Endothelial cell of umbilical vein (primary cell): ENCODE measurements around the gene OR2T29. TPM values are rescaled to one million over a fixed set of nuclear protein-coding genes. Genes with fewer than 3 reads are reported as not detected.
"Not testable (repeated sequence)": the region's sequence is repeated elsewhere in the genome, so short reads cannot be mapped to it uniquely, and the experiment has no call there.

Source experiments
- BruUV-seq: library from RNA; stranded (reverse); fragments of 400-500 nt; replicated peaks from 2 replicates; lab custom pipeline; 2021; lab: Mats Ljungman, UMichigan
- CTCF ChIA-PET: fragments of 300-600, 350-600 bp; sonication (Branson Sonifier 250); formaldehyde crosslinking; loops from one replicate; lab custom pipeline; 2021; ENCODE audit warnings: antibody characterized with exemption, inconsistent platforms; lab: Charles Lee
- POLR2A ChIA-PET: fragments of 300-600, 350-600 bp; sonication (Branson Sonifier 250); formaldehyde crosslinking; loops from one replicate; lab custom pipeline; 2021; ENCODE audit warnings: antibody characterized with exemption, inconsistent platforms; lab: Charles Lee
- DNase-seq: peaks from one replicate; pipeline ENCODE4 v3.0.0-alpha.2; 2011; ENCODE audit warnings: low read depth, low spot score
- FAIRE-seq: peaks from 2 replicates; lab custom pipeline; 2011; peaks lifted over from hg19 to GRCh38; lab: Jason Lieb, UNC
- H2AFZ ChIP-seq: 2 replicates; pipeline ENCODE4 v1.6.0; 2012; ENCODE audit warnings: low read depth, low read length, control low read depth, inconsistent platforms
- H3K27ac ChIP-seq: 2 replicates; pipeline ENCODE4 v1.5.1; 2011; ENCODE audit warnings: low read depth, mild to moderate bottlenecking, control low read depth, low read length, moderate library complexity; ENCODE audit not compliant: insufficient read depth
- H3K27me3 ChIP-seq, 2 experiments: 2 replicates each; pipeline versions ENCODE4 v1.6.0 to v1.6.1; 2011; ENCODE audit warnings: low read length in 2 of 2, mixed read lengths in 1 of 2; ENCODE audit not compliant: control insufficient read depth in 2 of 2, insufficient read depth in 2 of 2
- H3K36me3 ChIP-seq, 2 experiments: 2 replicates in 1 of 2; 3 replicates in 1 of 2; pipeline ENCODE4 v1.5.1; 2011; ENCODE audit warnings: low read length in 2 of 2, mild to moderate bottlenecking in 1 of 2, moderate library complexity in 1 of 2; ENCODE audit not compliant: control insufficient read depth in 2 of 2, insufficient read depth in 2 of 2; ENCODE audit errors: extremely low read depth in 1 of 2
- H3K4me1 ChIP-seq: 3 replicates; pipeline ENCODE4 v1.5.1; 2011; ENCODE audit warnings: mild to moderate bottlenecking, low read length; ENCODE audit not compliant: control insufficient read depth, insufficient read depth; ENCODE audit errors: extremely low read depth
- H3K4me2 ChIP-seq: 2 replicates; pipeline ENCODE4 v1.6.1; 2011; ENCODE audit warnings: low read length, control low read depth, mixed read lengths; ENCODE audit not compliant: insufficient read depth
- H3K4me3 ChIP-seq, 3 experiments: fragments of 200-600 bp in 1 of 3; sonication (generic), shearing (Covaris generic) in 1 of 3; replicated peaks in 1 of 3; 2 replicates each; pipeline ENCODE4 v1.5.1; 2011 to 2016; ENCODE audit warnings: control low read depth in 3 of 3, low read length in 3 of 3, mild to moderate bottlenecking in 2 of 3, inconsistent platforms in 1 of 3, low read depth in 1 of 3, moderate library complexity in 1 of 3; ENCODE audit not compliant: insufficient read depth in 1 of 3
- H3K79me2 ChIP-seq: 2 replicates; pipeline ENCODE4 v1.6.0; 2012; ENCODE audit warnings: low read length, inconsistent platforms; ENCODE audit not compliant: control insufficient read depth, insufficient read depth
- H3K9ac ChIP-seq: replicated peaks from 2 replicates; pipeline ENCODE3; 2011; ENCODE audit warnings: low read length, control low read depth; ENCODE audit not compliant: insufficient read depth; ENCODE audit errors: extremely low read depth
- H3K9me1 ChIP-seq: replicated peaks from 3 replicates; pipeline ENCODE4 v1.6.0; 2011; ENCODE audit warnings: mild to moderate bottlenecking, low read length; ENCODE audit not compliant: control insufficient read depth, insufficient read depth; ENCODE audit errors: extremely low read depth
- H3K9me3 ChIP-seq: replicated peaks from 2 replicates; pipeline ENCODE4 v1.5.1; 2012; ENCODE audit warnings: low read length, inconsistent platforms; ENCODE audit not compliant: control insufficient read depth, insufficient read depth
- H4K20me1 ChIP-seq: replicated peaks from 2 replicates; pipeline ENCODE3; 2011; ENCODE audit warnings: mild to moderate bottlenecking, low read length; ENCODE audit not compliant: control insufficient read depth, insufficient read depth; ENCODE audit errors: extremely low read depth
- dilution Hi-C: fragments of 300-500 bp; cut with MboI; formaldehyde crosslinking; loops from one replicate; pipeline ENCODE4 v1.15.0; 2019; ENCODE audit warnings: low sequenced_read_pairs; ENCODE audit not compliant: extremely low pct_ligation_motif_present
- intact Hi-C: fragments of 100-400 bp; cut with micrococcal nuclease; formaldehyde crosslinking; loops from one replicate; pipeline ENCODE4 v1.10.0; 2022
- polyA plus RNA-seq, 4 experiments: library from polyadenylated mRNA; depleted of rRNA in 3 of 4; stranded (reverse) in 3 of 4; unstranded in 1 of 4; fragments of >200 nt; gene quantifications; 2 replicates each; pipeline versions ENCODE4 v1.2.1 to v1.2.3, GENCODE V29; 2011 to 2012; ENCODE audit warnings: missing spikeins in 1 of 4
- total RNA-seq: library from RNA; stranded (reverse); gene quantifications from 2 replicates; pipeline ENCODE4 v1.2.3, GENCODE V29; 2021

OR2T29 gene
- total and polyA plus RNA-seq, 2 donors (not counting 3 experiments of a cell fraction or from before 2014, with no cell fraction given), result not detected

DNA sequence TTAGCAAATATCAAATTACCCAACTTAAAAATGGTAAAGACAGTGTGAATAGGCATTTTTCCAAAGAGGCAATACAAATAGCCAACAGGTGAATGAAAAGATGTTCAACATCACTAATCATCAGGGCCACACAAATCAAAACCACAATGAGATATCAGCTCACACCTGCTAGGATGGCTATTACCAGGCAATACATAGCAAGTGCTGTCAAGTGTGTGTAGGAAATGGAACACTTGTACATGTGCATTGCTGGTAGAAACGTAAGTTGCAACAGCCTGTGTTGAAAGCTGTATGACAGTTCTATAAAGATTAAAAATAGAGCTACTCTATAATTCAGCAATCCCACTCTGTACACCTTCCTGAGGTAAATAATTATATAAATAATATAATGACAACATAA lies 9.5 kb upstream of the OR2T29 start:
- CTCF ChIA-PET, POLR2A ChIA-PET, H3K79me2 ChIP-seq, BruUV-seq, H3K9ac ChIP-seq, H3K27ac ChIP-seq, H3K9me1 ChIP-seq, H3K36me3 ChIP-seq, H4K20me1 ChIP-seq, dilution Hi-C loops, H2AFZ ChIP-seq, H3K9me3 ChIP-seq, DNase-seq, H3K4me1 ChIP-seq, FAIRE-seq, H3K4me2 ChIP-seq, intact Hi-C loops, H3K4me3 ChIP-seq, H3K27me3 ChIP-seq: not testable (repeated sequence)

DNA sequence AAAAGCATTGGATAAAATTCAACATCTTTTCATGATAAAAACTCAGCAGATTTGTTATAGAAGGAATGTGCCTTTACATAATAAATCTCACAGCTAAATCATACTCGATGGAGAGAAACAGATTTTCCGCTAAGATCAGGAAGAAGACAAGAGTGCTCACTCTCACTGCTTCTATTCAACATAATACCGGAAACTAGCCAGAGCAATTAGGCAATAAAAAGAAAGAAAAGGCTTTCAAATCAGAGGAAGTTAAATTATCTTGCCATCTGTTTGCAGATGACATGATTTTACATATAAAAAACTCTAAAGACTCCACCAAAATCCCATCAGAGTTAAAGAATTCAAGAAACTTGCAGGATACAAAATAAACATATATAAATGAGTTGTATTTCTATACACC lies 8.2 kb upstream of the OR2T29 start:
- H3K27me3 ChIP-seq, intact Hi-C loops: not testable (repeated sequence)

DNA sequence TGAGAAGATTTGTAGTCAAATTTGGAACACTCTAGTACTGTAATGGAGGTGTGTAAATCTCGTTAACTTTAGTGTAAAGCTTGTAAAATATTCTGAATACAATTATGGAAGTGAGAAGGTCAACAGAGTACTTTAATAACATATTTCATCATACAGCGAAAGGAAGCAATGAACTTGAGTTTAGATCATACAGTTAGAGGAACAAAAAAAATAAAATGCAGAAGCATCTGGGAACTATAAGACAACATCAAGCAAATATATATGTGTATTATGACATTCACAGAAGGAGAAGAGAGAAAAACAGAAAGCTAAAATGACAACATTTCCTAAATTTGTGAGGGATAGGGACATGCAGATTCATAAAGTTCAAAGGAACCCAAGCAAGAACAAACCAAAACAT lies 6.5 kb upstream of the OR2T29 start:
- POLR2A ChIA-PET, dilution Hi-C loops, H3K4me2 ChIP-seq, BruUV-seq, H3K9me1 ChIP-seq, H4K20me1 ChIP-seq, H3K27ac ChIP-seq, H3K4me3 ChIP-seq, FAIRE-seq, CTCF ChIA-PET, H3K9ac ChIP-seq, H3K4me1 ChIP-seq, H3K9me3 ChIP-seq, H3K79me2 ChIP-seq, DNase-seq, H3K36me3 ChIP-seq, intact Hi-C loops, H3K27me3 ChIP-seq, H2AFZ ChIP-seq: not testable (repeated sequence)

More for the DNA sequence above, 8.2 kb upstream of the OR2T29 start:
- POLR2A ChIA-PET, H3K4me2 ChIP-seq, H3K79me2 ChIP-seq, DNase-seq, CTCF ChIA-PET, H3K9me1 ChIP-seq, H4K20me1 ChIP-seq, H3K27ac ChIP-seq, H2AFZ ChIP-seq, BruUV-seq, FAIRE-seq, H3K9ac ChIP-seq, H3K36me3 ChIP-seq, dilution Hi-C loops, H3K4me3 ChIP-seq, H3K9me3 ChIP-seq, H3K4me1 ChIP-seq: not testable (repeated sequence)

DNA sequence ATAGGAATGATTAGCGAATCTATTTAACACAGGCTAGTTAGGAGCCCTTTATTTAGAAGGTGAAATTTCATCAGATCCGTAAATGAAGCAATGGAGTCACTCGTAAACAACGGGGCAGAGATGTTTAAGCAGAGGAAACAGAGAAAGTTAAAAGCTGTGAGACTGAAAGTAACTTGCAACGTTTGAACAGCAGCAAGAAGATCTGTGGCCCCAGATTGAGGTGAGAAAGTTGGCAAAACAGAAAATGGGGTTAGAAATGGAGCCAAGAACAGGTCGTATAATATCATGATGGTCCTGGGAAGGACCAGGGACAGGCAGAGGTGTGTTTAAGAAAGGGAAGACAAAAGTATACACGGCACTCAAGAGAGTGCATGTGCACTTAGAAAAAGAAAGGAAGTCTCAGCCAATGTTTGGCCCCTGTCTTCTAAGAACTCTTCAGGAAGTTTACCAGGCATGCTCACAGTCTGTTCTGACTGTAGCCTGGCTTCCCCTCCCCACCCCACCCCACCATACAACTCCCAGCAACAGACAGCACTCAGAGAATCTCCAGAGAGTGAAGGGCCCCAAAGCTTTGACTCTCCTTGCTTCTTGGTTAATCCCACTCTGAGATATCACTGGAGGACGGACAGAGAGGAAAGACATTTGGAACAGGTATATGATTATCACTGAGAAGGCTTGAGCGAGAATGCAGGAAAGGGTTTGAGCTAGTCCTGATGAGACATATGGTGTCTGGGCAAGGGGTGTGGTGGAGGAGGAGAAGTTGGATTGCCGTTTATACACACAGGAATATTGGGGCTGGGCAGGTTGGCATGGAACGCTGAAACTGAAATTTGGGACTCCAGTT lies 3.2 kb upstream of the OR2T29 start:
- H3K36me3 ChIP-seq, H3K79me2 ChIP-seq, H3K27ac ChIP-seq, BruUV-seq, intact Hi-C loops, H2AFZ ChIP-seq, H3K27me3 ChIP-seq, H4K20me1 ChIP-seq, DNase-seq, H3K4me2 ChIP-seq, POLR2A ChIA-PET, H3K9me1 ChIP-seq, H3K9me3 ChIP-seq, dilution Hi-C loops, H3K9ac ChIP-seq, H3K4me1 ChIP-seq, CTCF ChIA-PET, H3K4me3 ChIP-seq, FAIRE-seq: not testable (repeated sequence)
